Ectodermal cell (in vitro differentiated cells): Measurements from ENCODE around the gene RPSA.
"Not testable (repeated sequence)": the region's sequence is repeated elsewhere in the genome, so short reads cannot be mapped to it uniquely, and the experiment has no call there.

Experiments
- H3K27ac ChIP-seq: 2 replicates; pipeline ENCODE4 v1.7.0; 2013; ENCODE audit warnings: mild to moderate bottlenecking, low read depth, low read length; ENCODE audit not compliant: insufficient read depth, poor library complexity, severe bottlenecking
- H3K27me3 ChIP-seq: 2 replicates; pipeline ENCODE4 v1.7.0; 2013; ENCODE audit warnings: mild to moderate bottlenecking, low read length; ENCODE audit not compliant: insufficient read depth, control insufficient read depth, poor library complexity, severe bottlenecking
- H3K36me3 ChIP-seq: one replicate; pipeline ENCODE4 v1.7.0; 2013; ENCODE audit warnings: low read length; ENCODE audit not compliant: control insufficient read depth, insufficient read depth
- H3K4me1 ChIP-seq: one replicate; pipeline ENCODE4 v1.7.0; 2013; ENCODE audit warnings: low read length; ENCODE audit not compliant: control insufficient read depth, insufficient read depth
- H3K4me3 ChIP-seq: 2 replicates; pipeline ENCODE4 v1.7.0; 2013; ENCODE audit warnings: low read depth, low read length, control low read depth; ENCODE audit not compliant: insufficient read depth
- H3K9me3 ChIP-seq: 2 replicates; pipeline ENCODE4 v1.7.0; 2013; ENCODE audit warnings: mild to moderate bottlenecking, low read length, moderate library complexity; ENCODE audit not compliant: control insufficient read depth
- WGBS, 2 experiments: methylation state at CpG; one replicate each; pipeline ENCODE4 v1.1.7; 2013; ENCODE audit warnings: missing lambda C conversion rate in 2 of 2; 5-methylcytosine and 5-hydroxymethylcytosine counted together

RPSA gene

GRCh38 chr3:39408493-39409372 lies 2.2 kb downstream of the RPSA start:
- Histone ChIP-seq H3K9me3 (no peaks in the 10 kb centered on the region), H3K27ac (no peak overlapping the region), H3K27me3 (no peaks in the 10 kb centered on the region), H3K36me3 (peaks cover 41% of the 10 kb centered on the region), H3K4me1 (peaks cover 6% of the 10 kb centered on the region), H3K4me3 (no peak overlapping the region)
- WGBS, 2 experiments: 87 to 92% methylated on average over 21 of the region's 21 CpGs

- 91 to 92% methylated on average over 7 of the region's 7 CpGs for WGBS, 2 experiments
- Histone ChIP-seq H3K36me3 (peaks cover 44% of the 10 kb centered on the region), H3K27me3 (no peaks in the 10 kb centered on the region), H3K4me3 (no peak overlapping the region), H3K9me3 (no peaks in the 10 kb centered on the region), H3K27ac (no peak overlapping the region), H3K4me1 (peaks cover 6% of the 10 kb centered on the region)
Measured at GRCh38 chr3:39409514-39410136, 3.1 kb downstream of the RPSA start.

GRCh38 chr3:39410893-39411292 lies 4.4 kb downstream of the RPSA start:
- H3K4me1 ChIP-seq: peaks cover 6% of the 10 kb centered on the region
- H3K4me3 ChIP-seq: no peak overlapping the region
- H3K27me3 ChIP-seq: no peaks in the 10 kb centered on the region
- no peak overlapping the region for H3K27ac ChIP-seq
- WGBS, 2 experiments: 95 to 98% methylated on average over 6 of the region's 7 CpGs
- no peaks in the 10 kb centered on the region for H3K9me3 ChIP-seq
- H3K36me3 ChIP-seq: peaks cover 44% of the 10 kb centered on the region

GRCh38 chr3:39412668-39413260 lies 6.2 kb downstream of the RPSA start:
- H3K36me3 ChIP-seq: peaks cover 44% of the 10 kb centered on the region
- 96 to 97% methylated on average over 9 of the region's 9 CpGs for WGBS, 2 experiments
- H3K27ac ChIP-seq: no peak overlapping the region
- H3K4me3 ChIP-seq: no peak overlapping the region
- peaks cover 5% of the 10 kb centered on the region for H3K4me1 ChIP-seq
- H3K27me3 ChIP-seq: no peaks in the 10 kb centered on the region
- H3K9me3 ChIP-seq: no peaks in the 10 kb centered on the region

GRCh38 chr3:39413691-39414420 lies 7.3 kb downstream of the RPSA start:
- 95 to 96% methylated on average over 6 of the region's 6 CpGs for WGBS, 2 experiments
- Histone ChIP-seq H3K4me3 (no peak overlapping the region), H3K9me3 (no peaks in the 10 kb centered on the region), H3K27ac (peak overlapping the region; percentile 26), H3K4me1 (peaks cover 6% of the 10 kb centered on the region), H3K27me3 (no peaks in the 10 kb centered on the region), H3K36me3 (peaks cover 44% of the 10 kb centered on the region)

GRCh38 chr3:39414421-39414907 lies 7.9 kb downstream of the RPSA start:
- Histone ChIP-seq H3K27me3 (no peaks in the 10 kb centered on the region), H3K27ac (no peak overlapping the region), H3K4me3 (no peak overlapping the region), H3K9me3 (no peaks in the 10 kb centered on the region), H3K36me3 (peaks cover 42% of the 10 kb centered on the region), H3K4me1 (peaks cover 6% of the 10 kb centered on the region)
- WGBS, 2 experiments: 91 to 92% methylated on average over 2 of the region's 2 CpGs

- not testable (repeated sequence) for H3K27me3 ChIP-seq, H3K4me3 ChIP-seq, H3K9me3 ChIP-seq, H3K4me1 ChIP-seq, H3K27ac ChIP-seq
- H3K36me3 ChIP-seq: peaks cover 33% of the 10 kb centered on the region
- WGBS, 2 experiments: 89 to 94% methylated on average over 3 of the region's 3 CpGs
Measured at GRCh38 chr3:39415302-39415701, 8.8 kb downstream of the RPSA start.

- Histone ChIP-seq H3K27ac (no peak overlapping the region), H3K4me1 (peaks cover 6% of the 10 kb centered on the region), H3K9me3 (no peaks in the 10 kb centered on the region), H3K4me3 (no peak overlapping the region), H3K36me3 (peaks cover 27% of the 10 kb centered on the region), H3K27me3 (no peaks in the 10 kb centered on the region)
- 88 to 100% methylated on average over 1 of the region's 1 CpG for WGBS, 2 experiments
Measured at GRCh38 chr3:39415983-39416382, 9.5 kb downstream of the RPSA start.

- H3K9me3 ChIP-seq, H3K4me3 ChIP-seq, H3K27me3 ChIP-seq, H3K4me1 ChIP-seq, H3K27ac ChIP-seq: not testable (repeated sequence)
- peaks cover 17% of the 10 kb centered on the region for H3K36me3 ChIP-seq
- WGBS, 2 experiments: 65 to 74% methylated on average over 3 of the region's 3 CpGs
Measured at GRCh38 chr3:39416998-39417397, 10.5 kb downstream of the RPSA start.
